GM19193 (cell line): ENCODE measurements around the gene PPRC1.

Experiments
- POLR2A ChIP-seq: IDR thresholded peaks from 4 replicates; pipeline ENCODE4 v1.6.1; 2011; ENCODE audit not compliant: insufficient read depth, insufficient read length; ENCODE audit errors: extremely low read depth

Gene PPRC1

GRCh38 chr10:102151774-102152544 is 19.1 kb downstream of the PPRC1 start, which contains the start of gene NOLC1:
Gene NOLC1 (plus strand): TSS chr10:102152389. CDS start chr10:102152411, 22 bp downstream.
- TF ChIP-seq POLR2A = peak; percentile 92

DNA sequence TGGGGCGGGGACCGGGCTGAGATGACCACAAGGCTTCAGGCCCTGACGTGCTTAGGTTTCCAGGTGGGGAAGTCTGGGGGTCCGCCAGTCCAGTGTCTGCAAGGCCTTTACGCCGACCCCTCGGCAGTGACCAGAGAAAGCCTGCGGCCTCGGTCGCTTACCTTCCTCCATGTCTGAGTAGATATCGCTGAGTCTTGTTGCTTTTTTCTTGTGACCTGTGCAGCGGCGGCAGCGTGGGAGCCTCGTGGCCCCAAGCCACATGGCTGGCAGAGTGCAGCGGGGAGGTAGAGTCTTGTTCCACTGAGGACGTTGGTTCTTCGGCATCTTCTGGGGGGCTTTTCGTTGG is 19.7 kb downstream of the PPRC1 start:
- no peak for TF ChIP-seq POLR2A

- no peak for TF ChIP-seq POLR2A
Measured at GRCh38 chr10:102153093-102153620, 20.3 kb downstream of the PPRC1 start.

DNA sequence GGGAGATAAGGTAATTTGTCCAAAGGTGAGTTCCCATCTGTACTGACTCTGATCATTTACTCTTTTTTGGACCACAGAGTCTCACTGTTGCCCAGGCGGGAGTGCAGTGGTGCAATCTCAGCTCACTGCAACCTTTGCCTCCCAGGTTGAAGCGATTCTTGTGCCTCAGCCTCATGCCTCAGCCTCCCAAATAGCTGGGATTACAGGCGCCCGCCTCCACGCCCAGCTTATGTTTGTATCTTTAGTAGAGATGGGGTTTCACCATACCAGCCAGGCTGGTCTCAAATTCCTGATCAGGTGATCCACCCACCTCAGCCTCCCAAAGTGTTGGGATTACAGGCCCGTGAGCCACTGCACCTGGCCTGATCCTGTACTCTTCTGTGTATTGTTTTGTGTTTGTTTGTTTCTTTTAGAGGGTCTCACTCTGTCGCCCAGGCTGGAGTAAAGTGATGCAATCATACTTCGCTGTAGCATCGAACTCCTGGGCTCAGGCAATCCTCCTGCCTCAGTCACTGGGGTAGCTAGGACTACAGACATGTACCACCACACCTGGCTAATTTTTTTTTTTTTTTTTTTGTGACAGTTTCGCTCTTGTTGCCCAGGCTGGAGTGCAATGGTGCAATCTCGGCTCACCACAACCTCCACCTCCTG is 21.8 kb downstream of the PPRC1 start:
- TF ChIP-seq POLR2A = no peak

DNA sequence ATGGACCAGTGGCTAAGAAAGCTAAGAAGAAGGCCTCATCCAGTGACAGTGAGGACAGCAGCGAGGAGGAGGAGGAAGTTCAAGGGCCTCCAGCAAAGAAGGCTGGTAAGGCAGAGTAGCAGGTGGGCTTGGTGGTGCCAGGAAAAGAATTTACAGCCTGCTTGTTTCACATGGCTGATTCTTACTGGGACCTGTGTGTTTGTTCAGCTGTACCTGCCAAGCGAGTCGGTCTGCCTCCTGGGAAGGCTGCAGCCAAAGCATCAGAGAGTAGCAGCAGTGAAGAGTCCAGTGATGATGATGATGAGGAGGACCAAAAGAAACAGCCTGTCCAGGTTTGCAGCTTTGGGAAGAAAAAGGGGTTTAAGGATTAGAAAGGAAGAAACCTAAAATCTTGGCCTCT is 24.4 kb downstream of the PPRC1 start:
- no peak for TF ChIP-seq POLR2A

DNA sequence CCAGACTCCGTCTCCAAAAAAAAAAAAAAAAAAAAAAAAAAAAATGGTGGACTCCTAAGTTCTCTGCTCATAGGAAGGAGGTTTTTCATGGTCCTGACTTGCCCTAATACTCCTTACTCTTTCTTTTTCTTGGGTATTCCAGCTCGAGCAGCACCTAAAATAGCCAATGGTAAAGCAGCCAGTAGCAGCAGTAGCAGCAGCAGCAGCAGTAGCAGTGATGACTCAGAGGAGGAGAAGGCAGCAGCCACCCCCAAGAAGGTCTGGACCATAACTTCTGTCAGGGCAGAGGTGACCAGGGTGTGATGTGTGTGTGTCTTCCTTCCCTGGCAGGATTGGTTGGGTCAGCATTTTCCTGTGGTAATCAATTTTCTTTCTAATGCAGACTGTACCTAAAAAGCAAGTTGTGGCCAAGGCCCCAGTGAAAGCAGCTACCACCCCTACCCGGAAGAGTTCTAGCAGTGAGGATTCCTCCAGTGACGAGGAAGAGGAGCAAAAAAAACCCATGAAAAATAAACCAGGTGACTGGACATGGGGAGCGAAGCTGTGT is 26.3 kb downstream of the PPRC1 start:
- TF ChIP-seq POLR2A = no peak

DNA sequence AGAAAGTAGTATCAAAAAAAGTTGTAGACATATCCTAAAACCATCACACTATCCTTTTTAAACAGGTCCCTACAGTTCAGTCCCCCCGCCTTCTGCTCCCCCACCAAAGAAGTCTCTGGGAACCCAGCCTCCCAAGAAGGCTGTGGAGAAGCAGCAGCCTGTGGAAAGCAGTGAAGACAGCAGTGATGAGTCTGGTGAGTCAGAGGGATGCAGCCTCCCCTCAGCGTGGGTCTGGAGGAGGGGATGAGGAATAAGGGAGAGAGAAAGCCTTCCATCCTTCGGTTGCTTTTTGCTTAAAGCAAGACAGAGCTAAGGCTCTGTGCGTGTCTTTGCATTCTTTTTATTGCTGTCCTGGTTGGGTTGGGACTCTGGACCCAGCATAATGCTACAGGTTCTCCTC is 27.0 kb downstream of the PPRC1 start:
- TF ChIP-seq POLR2A = no peak

- no peak for TF ChIP-seq POLR2A
Measured at GRCh38 chr10:102163342-102163989, 30.6 kb downstream of the PPRC1 start.

DNA sequence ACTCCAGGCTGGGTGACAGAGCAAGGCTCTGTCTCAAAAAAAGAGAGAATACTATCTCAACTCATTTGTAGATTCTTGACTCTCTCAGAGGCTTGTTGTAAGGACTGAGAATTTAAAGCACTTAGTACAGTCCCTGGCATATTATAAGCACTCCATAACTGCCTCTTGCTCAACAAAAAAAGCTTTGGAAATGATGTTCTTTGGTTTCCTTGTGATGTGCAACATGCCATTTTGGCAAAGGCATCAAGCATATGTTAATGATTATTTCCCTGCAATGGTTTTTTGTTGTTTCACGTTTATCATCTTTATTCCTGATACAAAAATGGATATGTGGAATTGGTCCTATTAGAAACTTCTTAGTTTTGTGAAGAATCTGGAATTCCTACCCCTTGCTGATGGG is 35.0 kb downstream of the PPRC1 start:
- no peak for TF ChIP-seq POLR2A

DNA sequence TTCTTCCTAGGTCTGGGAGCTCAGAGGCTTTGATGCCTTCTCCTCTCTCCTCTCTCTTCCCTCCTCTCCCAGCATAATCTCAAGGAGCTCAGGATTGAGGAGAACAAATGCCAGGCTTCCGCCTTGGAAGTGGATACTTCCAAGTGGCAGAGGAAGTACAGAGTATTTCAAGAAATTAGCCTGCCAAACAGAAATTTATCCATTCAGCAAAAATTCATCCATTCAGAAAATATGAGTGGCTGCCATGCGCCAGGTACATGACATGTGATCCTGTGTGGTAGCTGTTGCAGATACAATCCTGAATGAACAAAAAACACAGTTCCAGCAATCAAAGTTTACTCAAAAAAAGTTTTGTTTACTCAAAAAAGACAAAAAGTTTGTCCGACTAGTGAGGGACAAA is 37.8 kb downstream of the PPRC1 start:
- TF ChIP-seq POLR2A = no peak

DNA sequence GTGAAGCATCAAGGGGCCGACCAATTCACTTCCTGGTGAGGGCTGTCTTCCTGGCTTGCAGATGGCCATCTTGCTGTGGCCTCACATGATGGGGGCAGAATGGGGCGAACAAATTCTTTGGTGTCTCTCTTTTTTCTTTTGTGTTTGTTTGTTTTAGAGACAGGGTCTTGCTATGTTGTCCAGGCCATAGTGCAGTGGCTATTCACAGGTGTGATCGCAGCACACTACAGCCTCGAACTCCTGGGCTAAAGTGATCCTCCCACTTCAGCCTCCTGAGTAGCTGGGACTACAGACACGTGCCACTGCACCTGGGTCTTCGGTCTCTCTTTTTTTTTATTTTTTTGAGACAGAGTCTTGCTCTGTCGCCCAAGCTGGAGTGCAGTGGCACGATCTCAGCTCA is 39.4 kb downstream of the PPRC1 start:
- TF ChIP-seq POLR2A = no peak

DNA sequence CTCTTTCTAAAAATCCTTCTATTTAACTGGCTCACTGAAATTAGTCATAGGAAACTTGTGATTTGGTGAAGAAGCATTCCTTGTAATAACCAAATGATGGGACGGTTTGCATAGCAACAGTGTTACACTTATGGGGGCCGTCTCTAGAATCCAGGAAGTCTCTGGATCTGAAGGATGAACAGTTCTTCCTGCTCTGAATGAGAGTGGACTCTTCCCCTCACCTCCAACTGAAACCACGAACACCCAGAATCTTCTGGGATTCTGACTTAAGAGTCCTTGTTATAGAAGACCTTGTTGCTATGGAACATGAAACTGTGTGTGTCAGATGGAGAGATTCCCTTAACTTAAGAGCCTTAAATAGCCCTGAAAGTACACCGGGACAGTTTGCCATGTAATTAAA is 42.6 kb downstream of the PPRC1 start:
- TF ChIP-seq POLR2A = no peak

GRCh38 chr10:102184606-102185005 is 51.8 kb downstream of the PPRC1 start:
- no peak for TF ChIP-seq POLR2A

DNA sequence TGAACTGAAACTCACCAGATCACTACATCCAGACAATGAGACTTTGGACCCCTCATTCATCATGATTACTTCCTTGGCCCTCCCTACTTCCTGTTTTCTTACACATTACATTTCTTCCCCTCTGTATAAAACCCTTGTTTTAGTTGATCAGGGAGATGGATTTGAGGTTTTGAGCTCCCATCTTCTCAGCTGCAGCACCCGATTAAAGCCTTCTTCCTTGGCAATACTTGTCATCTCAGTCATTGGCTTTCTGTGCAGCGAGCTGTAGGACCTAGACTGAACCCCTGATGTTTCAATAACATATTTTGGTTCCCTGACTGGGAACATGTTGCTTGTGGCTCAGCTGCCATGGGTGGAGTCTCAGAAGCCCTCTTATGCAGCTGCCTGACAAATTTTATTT is 52.4 kb downstream of the PPRC1 start:
- no peak for TF ChIP-seq POLR2A

DNA sequence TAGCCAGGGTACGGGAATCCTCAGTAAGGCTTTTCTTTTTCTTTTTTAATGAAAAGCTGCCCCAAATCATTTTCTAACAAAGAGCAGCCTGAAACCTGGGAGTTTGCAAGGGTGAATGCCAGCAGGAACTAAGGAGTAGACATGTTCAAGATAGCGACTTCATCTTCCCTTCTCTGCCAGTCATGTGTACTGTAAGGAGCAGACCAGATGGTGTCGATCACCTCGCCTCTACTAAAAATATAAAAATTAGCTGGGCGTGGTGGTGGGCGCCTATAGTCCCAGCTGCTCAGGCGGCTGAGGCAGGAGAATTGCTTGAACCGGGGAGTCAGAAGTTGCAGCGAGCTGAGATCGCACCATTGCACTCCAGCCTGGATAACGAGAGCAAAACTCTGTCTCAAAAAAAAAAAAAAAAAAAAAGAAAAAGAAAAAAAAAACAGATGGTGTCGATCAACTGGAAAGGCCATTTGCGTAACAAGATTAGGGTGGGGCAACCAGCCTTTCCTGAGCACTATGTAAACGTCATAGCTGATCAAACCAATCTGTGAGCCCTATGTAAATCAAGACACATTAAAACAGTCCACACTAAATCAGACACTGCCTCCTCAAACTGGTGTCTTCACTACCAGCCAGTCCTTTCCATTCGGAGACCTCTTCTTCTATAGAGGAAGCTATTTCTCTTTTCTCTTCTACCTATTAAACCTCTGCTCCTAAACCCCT is 53.1 kb downstream of the PPRC1 start:
- TF ChIP-seq POLR2A = no peak
